GM23248 (cell line): ENCODE measurements around the gene TLE1.

Source experiments
- EZH2 ChIP-seq: fragments of 200-600 bp; sonication (generic); IDR thresholded peaks from 2 replicates; pipeline ENCODE4 v1.6.1; 2018; ENCODE audit warnings: antibody characterized with exemption, mild to moderate bottlenecking; ENCODE audit not compliant: insufficient read depth, poor library complexity, severe bottlenecking
- EZH2phosphoT487 ChIP-seq: fragments of 200-600 bp; sonication (generic); IDR thresholded peaks from 2 replicates; pipeline ENCODE4 v1.6.1; 2018; ENCODE audit warnings: antibody characterized with exemption, moderate library complexity, mild to moderate bottlenecking, low read depth; ENCODE audit not compliant: insufficient read depth

GRCh38 chr9:81590688-81591087 lies 98.7 kb downstream of the TLE1 start:
- TF ChIP-seq EZH2phosphoT487 (no peak), EZH2 (no peak)
